HL-60 (cell line): ENCODE results near the gene TBCE.

ENCODE experiments used
- DNase-seq, 2 experiments: peaks; one replicate each; pipeline ENCODE4 v3.0.0-alpha.2; 2010 to 2020; ENCODE audit warnings: low read depth in 1 of 2, low spot score in 1 of 2
- H3K27ac ChIP-seq: fragments of 250-450 bp; sonication (Bioruptor Pico); replicated peaks from 2 replicates; pipeline ENCODE4 v1.5.1; 2020; ENCODE audit warnings: mild to moderate bottlenecking, moderate library complexity
- H3K27me3 ChIP-seq: fragments of 250-450 bp; sonication (Bioruptor Pico); 2 replicates; pipeline ENCODE4 v1.5.1; 2021; ENCODE audit warnings: mild to moderate bottlenecking, moderate library complexity; ENCODE audit not compliant: insufficient read depth, poor library complexity, severe bottlenecking
- H3K4me3 ChIP-seq: replicated peaks from 2 replicates; pipeline ENCODE4 v1.5.1; 2011; ENCODE audit warnings: mild to moderate bottlenecking, control low read depth, low read length; ENCODE audit not compliant: insufficient read depth
- CTCF ChIP-seq: IDR thresholded peaks from one replicate; pipeline ENCODE4 v1.5.1; 2011; ENCODE audit warnings: low read length, control low read depth, inconsistent platforms; ENCODE audit not compliant: insufficient read depth
- GABPA ChIP-seq: IDR thresholded peaks from 2 replicates; pipeline ENCODE4 v1.6.1; 2012; ENCODE audit warnings: low read depth
- POLR2AphosphoS5 ChIP-seq: IDR thresholded peaks from 2 replicates; pipeline ENCODE4 v1.6.1; 2012; ENCODE audit warnings: low read depth
- SPI1 ChIP-seq: IDR thresholded peaks from 2 replicates; pipeline ENCODE4 v1.6.1; 2012; ENCODE audit warnings: low read depth, mild to moderate bottlenecking, borderline replicate concordance
- TF ChIP-seq, protein P1 (sequence below): IDR thresholded peaks from 2 replicates; pipeline ENCODE4 v1.6.1; 2012; ENCODE audit warnings: low read depth; ENCODE audit not compliant: insufficient replicate concordance

The TBCE gene

GRCh38 chr1:235341334-235341733, 25.9 kb upstream of the TBCE start:
- no peak for TF ChIP-seq SPI1
- no peak for TF ChIP-seq CTCF
- no peak for TF ChIP-seq GABPA
- H3K27ac ChIP-seq = no peak overlapping the region
- H3K27me3 ChIP-seq = no peaks in the 10 kb centered on the region
- DNase-seq = no peak
- H3K4me3 ChIP-seq = no peak overlapping the region

- H3K27me3 ChIP-seq = no peaks in the 10 kb centered on the region
- no peak overlapping the region for H3K4me3 ChIP-seq
- no peak for DNase-seq
- no peak overlapping the region for H3K27ac ChIP-seq
- TF ChIP-seq, protein P1, sequence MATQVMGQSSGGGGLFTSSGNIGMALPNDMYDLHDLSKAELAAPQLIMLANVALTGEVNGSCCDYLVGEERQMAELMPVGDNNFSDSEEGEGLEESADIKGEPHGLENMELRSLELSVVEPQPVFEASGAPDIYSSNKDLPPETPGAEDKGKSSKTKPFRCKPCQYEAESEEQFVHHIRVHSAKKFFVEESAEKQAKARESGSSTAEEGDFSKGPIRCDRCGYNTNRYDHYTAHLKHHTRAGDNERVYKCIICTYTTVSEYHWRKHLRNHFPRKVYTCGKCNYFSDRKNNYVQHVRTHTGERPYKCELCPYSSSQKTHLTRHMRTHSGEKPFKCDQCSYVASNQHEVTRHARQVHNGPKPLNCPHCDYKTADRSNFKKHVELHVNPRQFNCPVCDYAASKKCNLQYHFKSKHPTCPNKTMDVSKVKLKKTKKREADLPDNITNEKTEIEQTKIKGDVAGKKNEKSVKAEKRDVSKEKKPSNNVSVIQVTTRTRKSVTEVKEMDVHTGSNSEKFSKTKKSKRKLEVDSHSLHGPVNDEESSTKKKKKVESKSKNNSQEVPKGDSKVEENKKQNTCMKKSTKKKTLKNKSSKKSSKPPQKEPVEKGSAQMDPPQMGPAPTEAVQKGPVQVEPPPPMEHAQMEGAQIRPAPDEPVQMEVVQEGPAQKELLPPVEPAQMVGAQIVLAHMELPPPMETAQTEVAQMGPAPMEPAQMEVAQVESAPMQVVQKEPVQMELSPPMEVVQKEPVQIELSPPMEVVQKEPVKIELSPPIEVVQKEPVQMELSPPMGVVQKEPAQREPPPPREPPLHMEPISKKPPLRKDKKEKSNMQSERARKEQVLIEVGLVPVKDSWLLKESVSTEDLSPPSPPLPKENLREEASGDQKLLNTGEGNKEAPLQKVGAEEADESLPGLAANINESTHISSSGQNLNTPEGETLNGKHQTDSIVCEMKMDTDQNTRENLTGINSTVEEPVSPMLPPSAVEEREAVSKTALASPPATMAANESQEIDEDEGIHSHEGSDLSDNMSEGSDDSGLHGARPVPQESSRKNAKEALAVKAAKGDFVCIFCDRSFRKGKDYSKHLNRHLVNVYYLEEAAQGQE = no peak
- TF ChIP-seq CTCF = no peak
- no peak for TF ChIP-seq GABPA
- TF ChIP-seq SPI1 = no peak
- no peak for TF ChIP-seq POLR2AphosphoS5
These were observed 25.2 kb upstream of the TBCE start for GRCh38 chr1:235342039-235342438.

GRCh38 chr1:235342471-235342870, 24.8 kb upstream of the TBCE start:
- DNase-seq = no peak
- Histone ChIP-seq H3K4me3 (no peak overlapping the region), H3K27ac (no peak overlapping the region), H3K27me3 (no peaks in the 10 kb centered on the region)
- TF ChIP-seq GABPA (no peak), SPI1 (no peak), POLR2AphosphoS5 (no peak), CTCF (no peak)
- TF ChIP-seq, protein P1 = no peak

GRCh38 chr1:235343726-235344125, 23.5 kb upstream of the TBCE start:
- Histone ChIP-seq H3K27me3 (no peaks in the 10 kb centered on the region), H3K4me3 (no peak overlapping the region), H3K27ac (no peak overlapping the region)
- DNase-seq = no peak
- no peak for TF ChIP-seq POLR2AphosphoS5
- TF ChIP-seq, protein P1 = no peak
